Body of pancreas (tissue), 4 donors: ENCODE results near the gene RPE.

Experiments
- POLR2A ChIP-seq, 3 donors: fragments of 450-650 bp; IDR thresholded peaks; one replicate each; pipeline ENCODE4 v1.6.1; 2016; ENCODE audit warnings: antibody characterized with exemption in 3 of 3, mild to moderate bottlenecking in 2 of 3
- TF ChIP-seq, protein P1 (sequence below), 7 experiments: fragments of 450-650 bp in 4 of 7; fragments of 200-600 bp in 3 of 7; sonication (generic) in 3 of 7; IDR thresholded peaks; one replicate each; pipeline ENCODE4 v1.5.1; 2016 to 2019; ENCODE audit warnings: antibody characterized with exemption in 7 of 7

DNA sequence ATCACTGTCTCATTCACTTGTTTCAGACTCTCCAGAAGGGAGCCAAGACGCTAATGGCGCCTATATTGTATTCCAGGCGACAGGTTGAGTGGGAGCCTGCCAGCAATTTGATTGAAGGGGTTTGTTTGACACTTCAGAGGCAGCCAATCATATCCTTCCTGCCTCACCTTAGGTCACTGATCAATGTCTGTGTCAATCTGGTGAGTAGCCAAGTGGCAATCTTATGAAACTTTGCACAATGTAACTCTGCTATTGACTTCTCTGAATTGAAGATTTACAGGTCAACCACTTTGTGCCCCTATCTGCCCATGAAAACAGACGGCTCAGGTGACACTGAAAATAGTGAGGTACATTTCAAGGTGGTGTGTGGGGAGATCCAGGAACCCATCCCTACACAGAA, 32.7 kb upstream of the RPE start:
- TF ChIP-seq, protein P1, sequence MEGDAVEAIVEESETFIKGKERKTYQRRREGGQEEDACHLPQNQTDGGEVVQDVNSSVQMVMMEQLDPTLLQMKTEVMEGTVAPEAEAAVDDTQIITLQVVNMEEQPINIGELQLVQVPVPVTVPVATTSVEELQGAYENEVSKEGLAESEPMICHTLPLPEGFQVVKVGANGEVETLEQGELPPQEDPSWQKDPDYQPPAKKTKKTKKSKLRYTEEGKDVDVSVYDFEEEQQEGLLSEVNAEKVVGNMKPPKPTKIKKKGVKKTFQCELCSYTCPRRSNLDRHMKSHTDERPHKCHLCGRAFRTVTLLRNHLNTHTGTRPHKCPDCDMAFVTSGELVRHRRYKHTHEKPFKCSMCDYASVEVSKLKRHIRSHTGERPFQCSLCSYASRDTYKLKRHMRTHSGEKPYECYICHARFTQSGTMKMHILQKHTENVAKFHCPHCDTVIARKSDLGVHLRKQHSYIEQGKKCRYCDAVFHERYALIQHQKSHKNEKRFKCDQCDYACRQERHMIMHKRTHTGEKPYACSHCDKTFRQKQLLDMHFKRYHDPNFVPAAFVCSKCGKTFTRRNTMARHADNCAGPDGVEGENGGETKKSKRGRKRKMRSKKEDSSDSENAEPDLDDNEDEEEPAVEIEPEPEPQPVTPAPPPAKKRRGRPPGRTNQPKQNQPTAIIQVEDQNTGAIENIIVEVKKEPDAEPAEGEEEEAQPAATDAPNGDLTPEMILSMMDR (IDR thresholded peaks at IDR 0.05): no peak
- no peak for TF ChIP-seq POLR2A (IDR thresholded peaks at IDR 0.05)
